HUES64 (cell line): ENCODE results near the gene ARPP21.

Experiments
- H3K27ac ChIP-seq: 2 replicates; pipeline ENCODE4 v1.7.0; 2013; ENCODE audit warnings: low read depth, low read length, inconsistent platforms
- H3K27me3 ChIP-seq: 2 replicates; pipeline ENCODE4 v1.6.1; 2013; ENCODE audit warnings: mild to moderate bottlenecking, low read length; ENCODE audit not compliant: insufficient read depth
- H3K36me3 ChIP-seq: 2 replicates; pipeline ENCODE4 v1.6.1; 2013; ENCODE audit warnings: mild to moderate bottlenecking, low read length; ENCODE audit not compliant: insufficient read depth
- H3K4me1 ChIP-seq: 2 replicates; pipeline ENCODE4 v1.6.1; 2013; ENCODE audit warnings: mild to moderate bottlenecking, low read length, moderate library complexity; ENCODE audit not compliant: insufficient read depth
- H3K4me3 ChIP-seq: 2 replicates; pipeline ENCODE4 v1.5.1; 2013; ENCODE audit warnings: mild to moderate bottlenecking, low read length, moderate library complexity
- H3K9ac ChIP-seq: 2 replicates; pipeline ENCODE4 v1.6.1; 2013; ENCODE audit warnings: mild to moderate bottlenecking, low read depth, low read length
- H3K9me3 ChIP-seq: 2 replicates; pipeline ENCODE4 v1.6.1; 2013; ENCODE audit warnings: low read depth, low read length; ENCODE audit not compliant: insufficient read depth
- WGBS: fragments of 150-250, 120-280 bp; methylation state at CpG from one replicate; pipeline ENCODE4 v1.1.7; 2013; ENCODE audit warnings: missing lambda C conversion rate; 5-methylcytosine and 5-hydroxymethylcytosine counted together

ARPP21 gene

DNA sequence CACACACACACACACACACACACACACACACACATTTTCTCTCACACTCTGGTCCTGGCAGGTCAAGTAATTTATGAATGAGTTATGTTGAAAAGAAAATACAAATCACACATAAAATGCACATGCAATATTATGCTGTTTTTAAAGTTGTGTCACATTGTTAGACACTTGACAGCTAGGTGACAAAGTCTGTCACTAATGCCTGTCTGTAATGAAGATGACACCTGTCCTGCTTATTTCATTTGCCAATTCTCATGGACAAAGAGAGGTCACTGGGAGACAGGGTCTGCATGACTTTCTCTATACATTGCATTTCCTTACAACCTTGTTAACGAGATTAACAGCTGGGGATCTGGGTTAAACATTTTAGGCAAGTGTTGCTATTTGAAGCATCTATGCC, 71.2 kb downstream of the ARPP21 start:
- Histone ChIP-seq H3K9ac (no peak overlapping the region), H3K27me3 (no peaks in the 10 kb centered on the region), H3K27ac (no peak overlapping the region), H3K4me1 (no peaks in the 10 kb centered on the region), H3K4me3 (no peak overlapping the region), H3K9me3 (no peaks in the 10 kb centered on the region), H3K36me3 (no peaks in the 10 kb centered on the region)
- WGBS, result 80% methylated on average over 1 of the region's 1 CpG

DNA sequence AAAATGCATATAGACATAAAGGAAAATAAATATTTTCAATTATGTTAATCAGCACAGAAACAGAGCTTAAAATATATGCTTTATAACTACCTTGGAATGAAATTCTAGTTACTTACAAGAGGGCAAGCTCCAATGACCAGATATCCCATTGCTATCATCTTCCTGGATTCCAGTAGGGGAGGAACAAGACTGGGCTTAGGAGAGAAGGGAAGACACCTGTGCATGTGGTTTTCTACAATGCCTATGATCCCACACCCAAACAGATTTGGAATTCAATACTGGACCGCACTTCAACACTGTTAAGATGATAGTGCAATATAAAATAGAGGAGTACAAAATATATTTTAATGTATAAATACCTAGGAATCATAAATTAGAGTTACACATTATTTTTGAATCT, 79.6 kb downstream of the ARPP21 start:
- no peaks in the 10 kb centered on the region for H3K4me1 ChIP-seq
- H3K9me3 ChIP-seq, result no peaks in the 10 kb centered on the region
- no peak overlapping the region for H3K4me3 ChIP-seq
- no peak overlapping the region for H3K9ac ChIP-seq
- H3K27ac ChIP-seq, result no peak overlapping the region
- WGBS, result no CpG with 5 or more reads among the region's 1 CpG
- peaks cover 35% of the 10 kb centered on the region for H3K27me3 ChIP-seq
- no peaks in the 10 kb centered on the region for H3K36me3 ChIP-seq

- H3K9ac ChIP-seq, result no peak overlapping the region
- no peaks in the 10 kb centered on the region for H3K9me3 ChIP-seq
- 89% methylated on average over 8 of the region's 8 CpGs for WGBS
- no peak overlapping the region for H3K4me3 ChIP-seq
- H3K4me1 ChIP-seq, result no peaks in the 10 kb centered on the region
- no peak overlapping the region for H3K27ac ChIP-seq
- H3K27me3 ChIP-seq, result peaks cover 60% of the 10 kb centered on the region
- H3K36me3 ChIP-seq, result no peaks in the 10 kb centered on the region
Measured at GRCh38 chr3:35721628-35722027, 82.3 kb downstream of the ARPP21 start.

- no peaks in the 10 kb centered on the region for H3K4me1 ChIP-seq
- H3K27me3 ChIP-seq, result peaks cover 73% of the 10 kb centered on the region
- no peaks in the 10 kb centered on the region for H3K36me3 ChIP-seq
- no peak overlapping the region for H3K9ac ChIP-seq
- no peak overlapping the region for H3K4me3 ChIP-seq
- no peaks in the 10 kb centered on the region for H3K9me3 ChIP-seq
- no peak overlapping the region for H3K27ac ChIP-seq
Measured at GRCh38 chr3:35722902-35723301, 83.6 kb downstream of the ARPP21 start.

DNA sequence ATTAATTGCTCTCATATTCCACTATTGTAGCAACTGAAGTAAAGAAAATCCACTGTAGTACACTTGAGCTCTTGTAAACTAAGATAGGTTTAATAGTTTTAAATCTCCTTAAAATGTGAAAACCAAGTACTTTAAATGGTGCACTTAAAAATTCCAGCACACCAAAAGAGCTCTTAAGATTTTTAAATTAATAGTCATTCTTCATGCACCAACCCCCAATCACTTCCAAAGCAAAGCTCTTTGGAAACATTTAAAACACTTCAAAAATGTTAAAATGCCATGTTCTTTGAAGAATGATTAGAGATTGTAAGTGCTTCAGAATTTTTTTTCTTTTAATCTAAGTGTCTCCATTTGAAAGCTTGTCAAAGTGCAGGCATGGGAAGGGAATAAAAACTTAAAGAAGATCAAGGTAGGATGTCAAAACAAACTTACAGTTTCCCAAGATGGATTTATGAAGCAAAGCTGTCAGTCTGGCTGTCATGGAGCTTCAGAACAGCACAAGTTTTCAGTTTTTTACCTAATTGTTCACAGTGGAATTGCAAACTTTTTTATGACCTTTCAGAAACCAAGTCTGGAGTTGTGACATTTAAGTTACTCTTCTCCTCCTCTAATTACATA, 84.3 kb downstream of the ARPP21 start:
- Histone ChIP-seq H3K27ac (no peak overlapping the region), H3K9ac (no peak overlapping the region), H3K9me3 (no peaks in the 10 kb centered on the region), H3K4me3 (no peak overlapping the region), H3K4me1 (no peaks in the 10 kb centered on the region), H3K36me3 (no peaks in the 10 kb centered on the region), H3K27me3 (peaks cover 75% of the 10 kb centered on the region)

DNA sequence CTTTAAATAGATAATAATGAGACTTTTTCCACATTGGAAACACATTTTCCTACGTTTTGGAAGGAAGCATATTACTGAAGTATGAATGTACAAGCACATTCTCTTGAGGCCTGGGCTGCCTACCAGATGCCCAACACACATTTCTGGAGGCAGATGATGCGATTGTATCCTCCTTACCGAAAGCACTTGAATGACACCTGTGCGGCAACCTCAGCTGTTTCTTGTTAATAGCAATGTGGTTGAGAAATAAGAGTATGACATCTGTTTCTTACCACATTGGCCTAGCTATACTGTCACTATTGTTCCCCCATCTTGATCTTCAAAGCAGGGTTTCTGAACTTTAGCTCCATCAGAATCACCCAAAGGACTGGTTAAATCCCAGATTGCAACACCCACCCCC, 84.8 kb downstream of the ARPP21 start:
- no peak overlapping the region for H3K4me3 ChIP-seq
- H3K9me3 ChIP-seq, result no peaks in the 10 kb centered on the region
- H3K36me3 ChIP-seq, result no peaks in the 10 kb centered on the region
- no peak overlapping the region for H3K9ac ChIP-seq
- no peak overlapping the region for H3K27ac ChIP-seq
- peaks cover 80% of the 10 kb centered on the region for H3K27me3 ChIP-seq
- WGBS, result 95% methylated on average over 4 of the region's 4 CpGs
- H3K4me1 ChIP-seq, result no peaks in the 10 kb centered on the region

- Histone ChIP-seq H3K9ac (no peak overlapping the region), H3K9me3 (no peaks in the 10 kb centered on the region), H3K4me3 (no peak overlapping the region), H3K27me3 (peaks cover 85% of the 10 kb centered on the region), H3K4me1 (no peaks in the 10 kb centered on the region), H3K27ac (no peak overlapping the region), H3K36me3 (no peaks in the 10 kb centered on the region)
- WGBS, result 97% methylated on average over 3 of the region's 3 CpGs
Measured at GRCh38 chr3:35727179-35727578, 87.9 kb downstream of the ARPP21 start.

GRCh38 chr3:35733341-35733740, 94.0 kb downstream of the ARPP21 start:
- WGBS, result 82% methylated on average over 9 of the region's 9 CpGs
- H3K36me3 ChIP-seq, result no peaks in the 10 kb centered on the region

DNA sequence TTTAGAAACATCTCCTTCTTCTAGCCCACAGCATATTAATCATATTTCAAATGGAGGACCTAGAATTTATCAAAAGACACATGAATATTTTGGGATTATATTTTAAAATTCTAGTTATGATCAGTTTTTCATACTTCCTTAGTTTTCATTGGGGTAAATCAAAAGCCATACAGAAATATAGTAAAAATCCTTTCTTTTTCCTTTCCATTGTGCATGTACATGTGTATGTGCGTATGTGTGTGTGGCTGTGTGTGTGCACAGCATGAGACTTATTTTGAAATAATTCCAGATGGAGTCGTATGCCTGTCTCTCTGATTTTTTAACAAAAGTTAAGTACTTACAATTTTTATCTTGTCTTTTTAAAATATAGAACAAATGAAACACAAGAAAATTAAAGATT, 94.5 kb downstream of the ARPP21 start:
- H3K36me3 ChIP-seq, result no peaks in the 10 kb centered on the region
- H3K9me3 ChIP-seq, result no peaks in the 10 kb centered on the region
- no peak overlapping the region for H3K9ac ChIP-seq
- H3K27ac ChIP-seq, result no peak overlapping the region
- H3K4me1 ChIP-seq, result no peaks in the 10 kb centered on the region
- H3K4me3 ChIP-seq, result no peak overlapping the region
- H3K27me3 ChIP-seq, result peaks cover 24% of the 10 kb centered on the region
- 100% methylated on average over 2 of the region's 2 CpGs for WGBS

More at GRCh38 chr3:35733341-35733740, 94.0 kb downstream of the ARPP21 start:
- H3K9ac ChIP-seq, result no peak overlapping the region
- no peak overlapping the region for H3K27ac ChIP-seq
- H3K27me3 ChIP-seq, result peaks cover 28% of the 10 kb centered on the region
- no peak overlapping the region for H3K4me3 ChIP-seq
- H3K4me1 ChIP-seq, result no peaks in the 10 kb centered on the region
- H3K9me3 ChIP-seq, result no peaks in the 10 kb centered on the region

DNA sequence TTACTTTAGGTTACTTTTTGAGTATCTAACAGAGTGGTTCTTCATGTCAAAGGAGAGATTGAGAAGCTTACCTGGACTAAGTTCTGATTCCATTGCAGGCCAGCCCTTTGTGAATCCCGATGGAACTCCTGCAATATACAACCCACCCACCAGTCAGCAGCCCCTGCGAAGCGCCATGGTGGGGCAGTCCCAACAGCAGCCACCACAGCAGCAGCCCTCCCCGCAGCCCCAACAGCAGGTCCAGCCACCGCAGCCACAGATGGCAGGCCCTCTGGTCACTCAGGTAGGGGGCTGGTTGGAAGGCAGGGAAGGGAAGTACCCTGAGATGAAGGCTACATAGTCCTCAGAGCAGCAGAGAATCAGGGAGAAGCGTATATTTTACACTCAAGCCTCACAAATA, 97.8 kb downstream of the ARPP21 start:
- Histone ChIP-seq H3K27ac (no peak overlapping the region), H3K27me3 (peaks cover 9% of the 10 kb centered on the region), H3K4me3 (no peak overlapping the region), H3K9me3 (no peaks in the 10 kb centered on the region), H3K36me3 (no peaks in the 10 kb centered on the region), H3K4me1 (no peaks in the 10 kb centered on the region), H3K9ac (no peak overlapping the region)
- WGBS, result 96% methylated on average over 6 of the region's 6 CpGs

DNA sequence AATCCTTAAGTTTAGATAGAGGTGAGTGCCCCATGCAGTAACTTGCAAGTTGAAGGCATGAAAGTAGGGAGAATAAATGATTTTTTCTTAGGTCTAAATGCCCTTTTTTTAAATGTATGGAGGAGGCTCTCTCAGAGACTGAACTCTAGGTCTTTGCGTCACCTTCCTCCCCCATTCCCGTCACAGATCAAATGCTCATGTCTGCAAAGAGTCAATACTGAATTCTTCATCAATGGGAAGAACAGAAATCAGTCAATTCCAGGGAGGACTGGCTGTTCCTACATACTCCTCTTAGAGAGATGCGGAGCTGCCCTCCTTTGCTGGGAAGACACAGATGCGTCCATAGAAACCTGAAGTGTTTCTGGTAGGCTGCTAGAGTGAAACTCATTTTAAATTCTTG, 98.2 kb downstream of the ARPP21 start:
- Histone ChIP-seq H3K36me3 (no peaks in the 10 kb centered on the region), H3K9ac (no peak overlapping the region), H3K27ac (no peak overlapping the region), H3K27me3 (peaks cover 13% of the 10 kb centered on the region), H3K9me3 (no peaks in the 10 kb centered on the region), H3K4me3 (no peak overlapping the region), H3K4me1 (no peaks in the 10 kb centered on the region)
- WGBS, result 97% methylated on average over 4 of the region's 4 CpGs
